Stimulated activated CD4-positive, alpha-beta T cell treated with anti-CD3 and anti-CD28 coated beads, Interleukin-1b, Interleukin-23, amount 100 ng/mL, for 24 hours (primary cell): ENCODE results near the gene LRRK1.
"Not testable (repeated sequence)": the region's sequence is repeated elsewhere in the genome, so short reads cannot be mapped to it uniquely, and the experiment has no call there.

ENCODE experiments used
- DNase-seq, 4 experiments: peaks; one replicate each; pipeline ENCODE4 v3.0.0-alpha.2; 2020; ENCODE audit warnings: low read depth in 4 of 4, low spot score in 1 of 4

LRRK1 gene

GRCh38 chr15:101068523-101068960 is 149.4 kb downstream of the LRRK1 start:
- no peak for DNase-seq

GRCh38 chr15:101068961-101069653 is 149.9 kb downstream of the LRRK1 start:
- no peak for DNase-seq

- no peak for DNase-seq
These were observed 150.5 kb downstream of the LRRK1 start for GRCh38 chr15:101069654-101069973.

- no peak for DNase-seq
These were observed 150.9 kb downstream of the LRRK1 start for GRCh38 chr15:101070024-101070423.

- no peak for DNase-seq
These were observed 151.5 kb downstream of the LRRK1 start for GRCh38 chr15:101070502-101071273.

GRCh38 chr15:101071651-101072050 is 152.5 kb downstream of the LRRK1 start:
- no peak for DNase-seq

GRCh38 chr15:101072235-101072634 is 153.1 kb downstream of the LRRK1 start:
- not testable (repeated sequence) for DNase-seq

- not testable (repeated sequence) for DNase-seq
These were observed 158.9 kb downstream of the LRRK1 start for GRCh38 chr15:101077806-101078668.

- DNase-seq = no peak
These were observed 159.6 kb downstream of the LRRK1 start for GRCh38 chr15:101078669-101079323.

GRCh38 chr15:101081900-101082299 is 162.7 kb downstream of the LRRK1 start:
- DNase-seq = no peak

- no peak for DNase-seq
These were observed 164.3 kb downstream of the LRRK1 start for GRCh38 chr15:101083336-101084045.

- no peak for DNase-seq
These were observed 165.6 kb downstream of the LRRK1 start for GRCh38 chr15:101084801-101085200.

- no peak for DNase-seq
These were observed 166.1 kb downstream of the LRRK1 start for GRCh38 chr15:101085311-101085700.

- no peak for DNase-seq
These were observed 167.4 kb downstream of the LRRK1 start for GRCh38 chr15:101086394-101087171.

- DNase-seq = no peak
These were observed 168.1 kb downstream of the LRRK1 start for GRCh38 chr15:101087172-101087769.

GRCh38 chr15:101088271-101088670 is 169.1 kb downstream of the LRRK1 start:
- no peak for DNase-seq

- DNase-seq = peak; percentile 62 to 84 (median 72)
These were observed 169.8 kb downstream of the LRRK1 start for GRCh38 chr15:101088788-101089578.

- DNase-seq = no peak
These were observed 170.6 kb downstream of the LRRK1 start for GRCh38 chr15:101089579-101090427.
